Mucosa of descending colon (tissue), 3 donors: ENCODE measurements around the gene PRR16. TPM values are rescaled to one million over a fixed set of nuclear protein-coding genes. Genes with fewer than 3 reads are reported as not detected.

Source experiments
- ATAC-seq: fragments of 200-7000 bp; cut with Tn5 transposase; one replicate; pipeline ENCODE4 v1.9.1; 2020; ENCODE audit warnings: mild to moderate bottlenecking, moderate library complexity
- DNase-seq, 3 donors: peaks; one replicate each; pipeline ENCODE4 v3.0.0-alpha.2; 2020
- H3K36me3 ChIP-seq: fragments of 200-600 bp; one replicate; pipeline ENCODE4 v1.8.0; 2021; ENCODE audit warnings: low read depth, mild to moderate bottlenecking
- H3K4me1 ChIP-seq: fragments of 200-600 bp; one replicate; pipeline ENCODE4 v1.8.0; 2021; ENCODE audit warnings: low read depth, mild to moderate bottlenecking
- H3K4me3 ChIP-seq: fragments of 200-600 bp; one replicate; pipeline ENCODE4 v1.8.0; 2021; ENCODE audit warnings: mild to moderate bottlenecking
- H3K9me3 ChIP-seq: fragments of 200-600 bp; one replicate; pipeline ENCODE4 v1.8.0; 2021; ENCODE audit warnings: mild to moderate bottlenecking
- CTCF ChIP-seq: fragments of 200-600 bp; IDR thresholded peaks from one replicate; pipeline ENCODE4 v1.8.0; 2022; ENCODE audit warnings: antibody characterized with exemption, mild to moderate bottlenecking
- intact Hi-C, 2 donors: fragments of 100-400 bp; cut with DNase I in 1 of 2; cut with micrococcal nuclease in 1 of 2; formaldehyde crosslinking; loops; one replicate each; pipeline versions ENCODE4 v1.11.0 to v1.11.1; 2022; cut with DNase I, micrococcal nuclease
- total RNA-seq, 3 donors: library from RNA; stranded (reverse); fragmentation: NEBNext Ultra II Directional in 2 of 3; extraction: Animal tissue kit (Norgen Biotek cat#: 25700) in 2 of 3; gene quantifications; one replicate each; pipeline versions ENCODE4 v1.2.1 to v1.2.4, GENCODE V29; 2021 to 2023
- donor health status: DM: no; HTN: no; CAD: no; lungs with moderate emphysema.
- donor health status: DM: no; HTN: no; CAD: no.
- donor health status: DM: no; HTN: yes; CAD: no.

PRR16 gene
- total RNA-seq, 3 donors from 2014 or later: 0.69 to 2.9 (median 1.9) TPM

- intact Hi-C loops: no loop called here
- Histone ChIP-seq H3K9me3 (no peaks in the 10 kb centered on the region), H3K4me3 (no peak overlapping the region), H3K36me3 (no peaks in the 10 kb centered on the region), H3K4me1 (no peaks in the 10 kb centered on the region)
- ATAC-seq (no peak), DNase-seq (no peak)
- TF ChIP-seq CTCF: no peak
Measured at GRCh38 chr5:120447706-120448239, 16.3 kb upstream of the PRR16 start.

- Histone ChIP-seq H3K36me3 (no peaks in the 10 kb centered on the region), H3K4me1 (no peaks in the 10 kb centered on the region), H3K4me3 (no peak overlapping the region), H3K9me3 (no peaks in the 10 kb centered on the region)
- TF ChIP-seq CTCF: no peak
- ATAC-seq (no peak), DNase-seq (no peak)
- intact Hi-C loops: no loop called here
Measured at GRCh38 chr5:120449501-120449900, 14.6 kb upstream of the PRR16 start.

- Histone ChIP-seq H3K9me3 (no peaks in the 10 kb centered on the region), H3K36me3 (no peaks in the 10 kb centered on the region), H3K4me3 (no peak overlapping the region), H3K4me1 (no peaks in the 10 kb centered on the region)
- intact Hi-C loops: loop anchor here in 1 of 2 donors (10.0 kb wide), 1 partner anchor 506 kb away; no protein-coding TSS in a partner anchor
- ATAC-seq (no peak), DNase-seq (no peak)
- no peak for TF ChIP-seq CTCF
Measured at GRCh38 chr5:120450910-120451309, 13.2 kb upstream of the PRR16 start.

GRCh38 chr5:120451445-120451844, 12.7 kb upstream of the PRR16 start:
- ATAC-seq: no peak
- Histone ChIP-seq H3K4me1 (no peaks in the 10 kb centered on the region), H3K36me3 (no peaks in the 10 kb centered on the region), H3K9me3 (no peaks in the 10 kb centered on the region), H3K4me3 (no peak overlapping the region)
- intact Hi-C loops: loop anchor here in 1 of 2 donors (10.0 kb wide), 1 partner anchor 507 kb away; no protein-coding TSS in a partner anchor
- no peak for TF ChIP-seq CTCF
- DNase-seq: peak in 1 of 3 donors; percentile 43

GRCh38 chr5:120452471-120452870, 11.6 kb upstream of the PRR16 start:
- no peak overlapping the region for H3K4me3 ChIP-seq
- H3K4me1 ChIP-seq: no peaks in the 10 kb centered on the region
- no peak for TF ChIP-seq CTCF
- ATAC-seq (no peak), DNase-seq (no peak)
- intact Hi-C loops: loop anchor here in 1 of 2 donors (10.0 kb wide), 1 partner anchor 508 kb away; no protein-coding TSS in a partner anchor
- H3K9me3 ChIP-seq: no peaks in the 10 kb centered on the region
- no peaks in the 10 kb centered on the region for H3K36me3 ChIP-seq
